ENCODE measurements around the gene CDC5L.

DNA sequence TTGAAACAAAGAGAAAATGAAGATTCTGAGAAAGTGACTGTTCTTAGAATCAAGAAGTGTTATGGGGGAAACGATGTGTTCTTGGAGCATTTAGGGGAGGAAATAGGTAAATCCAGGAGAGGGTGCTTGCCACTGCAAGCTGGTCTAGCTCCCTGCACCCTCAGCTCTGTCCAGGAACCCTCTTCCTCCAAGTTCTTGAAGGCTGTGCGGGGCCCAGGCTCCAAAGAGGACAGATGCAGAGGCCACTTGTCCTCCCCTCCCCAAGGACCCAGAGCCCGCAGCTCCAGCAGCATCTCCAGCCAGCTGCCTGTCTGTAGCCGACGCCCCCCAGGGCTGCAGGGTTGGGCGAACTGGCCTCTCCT is 87.9 kb downstream of the CDC5L start:
- TF ChIP-seq TAF1 (IDR thresholded peaks at IDR 0.05; ENCODE audit: low read depth, low read length) (no peak), POLR2A (IDR thresholded peaks at IDR 0.05; ENCODE audit: low read depth, low read length) (no peak)
